Omental fat pad (tissue), 4 donors: ENCODE measurements around the gene CLEC11A. TPM values are rescaled to one million over a fixed set of nuclear protein-coding genes. Genes with fewer than 3 reads are reported as not detected.

Source experiments
- ATAC-seq: fragments of 150-250 bp; one replicate; pipeline ENCODE4 v1.9.1; 2016; ENCODE audit warnings: mild to moderate bottlenecking, moderate library complexity; ENCODE audit not compliant: low FRiP score
- DNase-seq: peaks from one replicate; pipeline ENCODE4 v3.0.0-alpha.2; 2019; ENCODE audit warnings: low spot score
- CTCF ChIP-seq, 3 donors: fragments of 450-650 bp; IDR thresholded peaks; one replicate each; pipeline ENCODE4 v1.5.1; 2016 to 2017; ENCODE audit warnings: antibody characterized with exemption in 3 of 3, mild to moderate bottlenecking in 3 of 3, moderate library complexity in 2 of 3
- total RNA-seq, 4 donors: library from RNA; depleted of rRNA; stranded (reverse); fragments of >200 nt; gene quantifications; one replicate each; pipeline ENCODE4 v1.1.0, GENCODE V29; 2016

CLEC11A gene
- total RNA-seq = 10 to 100 TPM; 17.1 to 32.0 (median 21.9) TPM

- ATAC-seq = no peak
- TF ChIP-seq CTCF (IDR thresholded peaks at IDR 0.05) = no peak
- DNase-seq = no peak
These were observed at the start of gene CLEC11A for GRCh38 chr19:50723069-50723468. TSS of gene CLEC11A (plus strand) at chr19:50723364. CDS start at chr19:50723526, 162 bp downstream.

GRCh38 chr19:50676625-50677197 lies 46.5 kb upstream of the CLEC11A start:
- no peak for TF ChIP-seq CTCF (IDR thresholded peaks at IDR 0.05)
- DNase-seq (no peak), ATAC-seq (no peak)

- DNase-seq (no peak), ATAC-seq (no peak)
- no peak for TF ChIP-seq CTCF (IDR thresholded peaks at IDR 0.05)
These were observed 45.5 kb upstream of the CLEC11A start for GRCh38 chr19:50677636-50678035.

- TF ChIP-seq CTCF (IDR thresholded peaks at IDR 0.05) = no peak
- no peak for ATAC-seq
- no peak for DNase-seq
These were observed 44.8 kb upstream of the CLEC11A start for GRCh38 chr19:50678323-50678722.

GRCh38 chr19:50679177-50680125 lies 43.7 kb upstream of the CLEC11A start:
- no peak for TF ChIP-seq CTCF (IDR thresholded peaks at IDR 0.05)
- ATAC-seq = peak; percentile 80
- peak; percentile 70 for DNase-seq

GRCh38 chr19:50686310-50687032 lies 36.7 kb upstream of the CLEC11A start:
- no peak for DNase-seq
- TF ChIP-seq CTCF (IDR thresholded peaks at IDR 0.05) = no peak
- no peak for ATAC-seq
